DMS 273 treated with DMSO at 0.1 percent for 48 hours (cell line): ENCODE measurements around the gene ADK.
"Not testable (repeated sequence)": the region's sequence is repeated elsewhere in the genome, so short reads cannot be mapped to it uniquely, and the experiment has no call there.

Source experiments
- DNase-seq: peaks from one replicate; lab custom pipeline; 2025; lab: John Stamatoyannopoulos, UW

The ADK gene

GRCh38 chr10:74145133-74145532, 5.9 kb upstream of the ADK start:
- DNase-seq = no peak

GRCh38 chr10:74146980-74147379, 4.0 kb upstream of the ADK start:
- DNase-seq = not testable (repeated sequence)

GRCh38 chr10:74150204-74150989, 624 bp upstream of the ADK start, which contains the start of gene AP3M1:
AP3M1 (minus strand) TSS chr10:74150828; CDS start chr10:74138379, 12,449 bp downstream.
- no peak for DNase-seq

- DNase-seq = no peak
These were observed 1.1 kb downstream of the ADK start for GRCh38 chr10:74151879-74152722.

GRCh38 chr10:74153123-74153522, 2.1 kb downstream of the ADK start:
- DNase-seq = no peak

GRCh38 chr10:74153676-74154075, 2.7 kb downstream of the ADK start:
- no peak for DNase-seq

GRCh38 chr10:74156919-74157289, 5.9 kb downstream of the ADK start:
- peak; percentile 56 for DNase-seq

GRCh38 chr10:74160013-74160412, 9.0 kb downstream of the ADK start:
- no peak for DNase-seq

- no peak for DNase-seq
These were observed 12.5 kb downstream of the ADK start for GRCh38 chr10:74163319-74164068.

GRCh38 chr10:74164716-74165529, 13.9 kb downstream of the ADK start:
- no peak for DNase-seq

GRCh38 chr10:74165530-74165901, 14.5 kb downstream of the ADK start:
- no peak for DNase-seq

GRCh38 chr10:74167443-74167842, 16.4 kb downstream of the ADK start:
- no peak for DNase-seq

GRCh38 chr10:74171625-74172024, 20.6 kb downstream of the ADK start:
- DNase-seq = no peak

- no peak for DNase-seq
These were observed 23.5 kb downstream of the ADK start for GRCh38 chr10:74174521-74174920.

- no peak for DNase-seq
These were observed 24.7 kb downstream of the ADK start for GRCh38 chr10:74175510-74176379.

GRCh38 chr10:74176380-74177139, 25.5 kb downstream of the ADK start:
- DNase-seq = peak; percentile 88

- DNase-seq = no peak
These were observed 26.2 kb downstream of the ADK start for GRCh38 chr10:74177140-74177677.

- no peak for DNase-seq
These were observed 27.2 kb downstream of the ADK start for GRCh38 chr10:74178042-74178791.
